H1 (cell line): ENCODE results near the gene AGRN. TPM values are rescaled to one million over a fixed set of nuclear protein-coding genes. Genes with fewer than 3 reads are reported as not detected.
A peak's percentile ranks its signal among the peaks of the same experiment; 100 is the strongest.

ENCODE experiments used
- CTCF ChIA-PET: fragments of 300-600 bp; sonication (Branson Sonifier 250); formaldehyde crosslinking; loops from one replicate; lab custom pipeline; 2021; ENCODE audit not compliant: partially characterized antibody; lab: Charles Lee
- POLR2A ChIA-PET: fragments of 300-600 bp; sonication (Branson Sonifier 250); formaldehyde crosslinking; loops from one replicate; lab custom pipeline; 2021; ENCODE audit warnings: inconsistent platforms; ENCODE audit not compliant: partially characterized antibody; lab: Charles Lee
- DNase-seq, 2 experiments: peaks; one replicate each; pipeline versions ENCODE4 v3.0.0 to v3.0.0-alpha.2; 2010 to 2022; ENCODE audit warnings: low spot score in 2 of 2, low read depth in 1 of 2, mixed read lengths in 1 of 2
- FAIRE-seq: peaks from 2 replicates; lab custom pipeline; 2011; peaks lifted over from hg19 to GRCh38; lab: Jason Lieb, UNC
- H2AFZ ChIP-seq: 2 replicates; pipeline ENCODE4 v1.8.1; 2012; ENCODE audit warnings: low read length, inconsistent platforms
- H2AK5ac ChIP-seq: 2 replicates; pipeline ENCODE4 v1.6.1; 2013; ENCODE audit warnings: low read depth, low read length
- H2BK120ac ChIP-seq: replicated peaks from 2 replicates; pipeline ENCODE3; 2013; ENCODE audit warnings: low read depth, low read length, inconsistent platforms
- H2BK12ac ChIP-seq: 2 replicates; pipeline ENCODE4 v1.6.1; 2013; ENCODE audit warnings: low read depth, low read length
- H2BK15ac ChIP-seq: 2 replicates; pipeline ENCODE4 v1.6.1; 2013; ENCODE audit warnings: low read length
- H2BK20ac ChIP-seq: 2 replicates; pipeline ENCODE4 v1.6.1; 2013; ENCODE audit warnings: low read length
- H2BK5ac ChIP-seq: 2 replicates; pipeline ENCODE4 v1.6.1; 2013; ENCODE audit warnings: low read depth, low read length
- H3K14ac ChIP-seq: 2 replicates; pipeline ENCODE4 v1.6.1; 2013; ENCODE audit warnings: inconsistent platforms; ENCODE audit not compliant: insufficient read length
- H3K18ac ChIP-seq: 2 replicates; pipeline ENCODE4 v1.6.1; 2013; ENCODE audit warnings: low read length; ENCODE audit errors: extremely low read depth
- H3K23ac ChIP-seq: 2 replicates; pipeline ENCODE4 v1.6.1; 2013; ENCODE audit warnings: inconsistent platforms; ENCODE audit not compliant: insufficient read length
- H3K23me2 ChIP-seq: 2 replicates; pipeline ENCODE4 v1.6.1; 2013; ENCODE audit warnings: low read depth, low read length
- H3K27ac ChIP-seq: 2 replicates; pipeline ENCODE4 v1.6.1; 2011; ENCODE audit warnings: low read depth, low read length, inconsistent platforms
- H3K27me3 ChIP-seq, 4 experiments: replicated peaks in 1 of 4; 1 replicate in 1 of 4; 2 replicates in 3 of 4; pipeline versions ENCODE4 v1.6.1 to v1.8.1; 2011 to 2013; ENCODE audit warnings: low read length in 3 of 4, mild to moderate bottlenecking in 3 of 4, inconsistent platforms in 2 of 4, mixed read lengths in 2 of 4, moderate library complexity in 1 of 4; ENCODE audit not compliant: control insufficient read depth in 3 of 4, insufficient read depth in 3 of 4; ENCODE audit errors: extremely low read depth in 1 of 4
- H3K36me3 ChIP-seq, 4 experiments: 2 replicates each; pipeline versions ENCODE4 v1.6.1 to v1.8.1; 2011 to 2013; ENCODE audit warnings: mild to moderate bottlenecking in 4 of 4, low read length in 3 of 4, moderate library complexity in 2 of 4, control low read depth in 1 of 4, inconsistent platforms in 1 of 4; ENCODE audit not compliant: insufficient read depth in 4 of 4, control insufficient read depth in 2 of 4
- H3K4ac ChIP-seq: replicated peaks from 2 replicates; pipeline ENCODE3; 2013; ENCODE audit warnings: low read length, low read depth, mixed read lengths, inconsistent platforms; ENCODE audit not compliant: insufficient read length
- H3K4me1 ChIP-seq, 4 experiments: replicated peaks in 1 of 4; 1 replicate in 1 of 4; 2 replicates in 3 of 4; pipeline versions ENCODE4 v1.6.1 to v1.8.1; 2011 to 2013; ENCODE audit warnings: low read length in 3 of 4, inconsistent platforms in 2 of 4, mixed read lengths in 1 of 4; ENCODE audit not compliant: insufficient read depth in 4 of 4, control insufficient read depth in 3 of 4
- H3K4me2 ChIP-seq, 2 experiments: 2 replicates each; pipeline versions ENCODE4 v1.6.1 to v1.8.1; 2011 to 2013; ENCODE audit warnings: low read depth in 2 of 2, low read length in 2 of 2, control low read depth in 1 of 2, inconsistent platforms in 1 of 2, mild to moderate bottlenecking in 1 of 2; ENCODE audit not compliant: insufficient read depth in 1 of 2
- H3K4me3 ChIP-seq, 4 experiments: fragments of 200-600, 300-600 bp in 1 of 4; sonication (generic), shearing (Covaris generic), sonication (Bioruptor Twin) in 1 of 4; 2 replicates each; pipeline versions ENCODE4 v1.5.1 to v1.8.1; 2011 to 2016; ENCODE audit warnings: low read length in 4 of 4, low read depth in 3 of 4, control low read depth in 2 of 4, inconsistent platforms in 2 of 4, mild to moderate bottlenecking in 2 of 4, mixed read lengths in 1 of 4, moderate library complexity in 1 of 4; ENCODE audit not compliant: insufficient read depth in 2 of 4; ENCODE audit errors: extremely low read depth in 1 of 4
- H3K56ac ChIP-seq: replicated peaks from 2 replicates; pipeline ENCODE3; 2013; ENCODE audit warnings: low read depth, mild to moderate bottlenecking, mixed read lengths, low read length, inconsistent platforms; ENCODE audit not compliant: insufficient read length
- H3K79me1 ChIP-seq: 2 replicates; pipeline ENCODE4 v1.6.1; 2013; ENCODE audit warnings: low read depth, low read length, control low read depth
- H3K79me2 ChIP-seq, 2 experiments: 2 replicates each; pipeline versions ENCODE4 v1.6.1 to v1.8.1; 2012 to 2013; ENCODE audit warnings: low read length in 2 of 2, mild to moderate bottlenecking in 2 of 2, inconsistent platforms in 1 of 2; ENCODE audit not compliant: insufficient read depth in 2 of 2, control insufficient read depth in 1 of 2
- H3K9ac ChIP-seq, 4 experiments: replicated peaks in 1 of 4; 1 replicate in 1 of 4; 2 replicates in 3 of 4; pipeline versions ENCODE4 v1.6.1 to v1.8.1; 2011 to 2013; ENCODE audit warnings: low read depth in 3 of 4, low read length in 3 of 4, control low read depth in 2 of 4, mild to moderate bottlenecking in 2 of 4, moderate library complexity in 2 of 4, inconsistent platforms in 1 of 4; ENCODE audit errors: extremely low read depth in 1 of 4
- H3K9me3 ChIP-seq, 2 experiments: 2 replicates each; pipeline versions ENCODE4 v1.6.1 to v1.8.1; 2012 to 2013; ENCODE audit warnings: mild to moderate bottlenecking in 2 of 2, moderate library complexity in 2 of 2, control low read depth in 1 of 2, inconsistent platforms in 1 of 2, low read depth in 1 of 2, low read length in 1 of 2, mixed read lengths in 1 of 2; ENCODE audit not compliant: insufficient read depth in 2 of 2
- H4K20me1 ChIP-seq, 2 experiments: replicated peaks in 1 of 2; 2 replicates each; pipeline versions ENCODE3 to v1.8.1; 2011 to 2013; ENCODE audit warnings: inconsistent platforms in 2 of 2, low read length in 2 of 2, mild to moderate bottlenecking in 1 of 2; ENCODE audit not compliant: insufficient read depth in 2 of 2, control insufficient read depth in 1 of 2
- H4K5ac ChIP-seq: 2 replicates; pipeline ENCODE4 v1.6.1; 2013; ENCODE audit warnings: low read length, low read depth, mixed read lengths, inconsistent platforms; ENCODE audit not compliant: insufficient read length
- H4K8ac ChIP-seq: 2 replicates; pipeline ENCODE4 v1.8.0; 2013; ENCODE audit warnings: mild to moderate bottlenecking, moderate library complexity, low read length, inconsistent platforms; ENCODE audit not compliant: insufficient read depth; ENCODE audit errors: extremely low read depth
- H4K91ac ChIP-seq: replicated peaks from 2 replicates; pipeline ENCODE3; 2013; ENCODE audit warnings: low read length, mixed read lengths, inconsistent platforms; ENCODE audit not compliant: insufficient read length
- ASH2L ChIP-seq: fragments of 200-600, 300-600 bp; sonication (generic); IDR thresholded peaks from one replicate; pipeline ENCODE4 v1.7.1; 2017; ENCODE audit warnings: low read length
- KDM1A ChIP-seq: fragments of 200-600, 300-600 bp; sonication (generic); IDR thresholded peaks from 2 replicates; pipeline ENCODE4 v1.7.1; 2016; ENCODE audit warnings: mild to moderate bottlenecking, low read length, borderline replicate concordance
- MAFK ChIP-seq: IDR thresholded peaks from 2 replicates; pipeline ENCODE4 v1.6.1; 2012; ENCODE audit warnings: low read depth, mild to moderate bottlenecking, improper control_type of control experiment, low read length
- PHF8 ChIP-seq: fragments of 200-600 bp; sonication (generic); conservative IDR thresholded peaks from 2 replicates; pipeline ENCODE4 v1.7.1; 2012; ENCODE audit warnings: low read depth, mild to moderate bottlenecking, inconsistent platforms, low read length, moderate library complexity
- RXRA ChIP-seq: IDR thresholded peaks from 2 replicates; pipeline ENCODE4 v1.6.1; 2011; ENCODE audit warnings: low read depth, mild to moderate bottlenecking, low read length, moderate library complexity; ENCODE audit not compliant: insufficient read depth
- SIRT6 ChIP-seq: IDR thresholded peaks from one replicate; pipeline ENCODE4 v1.7.1; 2012; ENCODE audit warnings: low read length, inconsistent platforms
- SP1 ChIP-seq: IDR thresholded peaks from 2 replicates; pipeline ENCODE4 v1.6.1; 2011; ENCODE audit warnings: low read depth, low read length
- SP2 ChIP-seq: IDR thresholded peaks from 2 replicates; pipeline ENCODE4 v1.6.1; 2012; ENCODE audit warnings: mild to moderate bottlenecking, low read length, inconsistent platforms
- WGBS, 2 experiments: shearing (Covaris generic) in 1 of 2; methylation state at CpG; one replicate each; pipeline versions ENCODE4 v1.1.6 to v1.1.7; 2013 to 2015; ENCODE audit warnings: low lambda C conversion rate in 2 of 2, mixed read lengths in 2 of 2, inconsistent platforms in 1 of 2, low coverage in 1 of 2, missing lambda C conversion rate in 1 of 2; ENCODE audit not compliant: insufficient replicate concordance in 2 of 2, insufficient coverage in 1 of 2, insufficient read length in 1 of 2; ENCODE audit errors: extremely low coverage in 1 of 2, missing lambda C conversion rate in 1 of 2; 5-methylcytosine and 5-hydroxymethylcytosine counted together
- polyA plus RNA-seq, 7 experiments: library from polyadenylated mRNA; depleted of rRNA in 3 of 7; stranded (reverse) in 5 of 7; unstranded in 2 of 7; fragments of >200 nt in 5 of 7; fragments of 200-250 nt in 2 of 7; gene quantifications; 1 replicate in 5 of 7; 2 replicates in 1 of 7; 4 replicates in 1 of 7; pipeline versions ENCODE4 v1.2.1 to v1.2.3, GENCODE V29; 2011 to 2013; ENCODE audit warnings: missing spikeins in 2 of 7, mixed read lengths in 2 of 7
- total RNA-seq: library from RNA; stranded (reverse); fragmentation: NEBNext Ultra II Directional; extraction: Animal tissue kit (Norgen Biotek cat#: 25700); gene quantifications from 2 replicates; pipeline ENCODE4 v1.2.1, GENCODE V29; 2021

AGRN gene
- total and polyA plus RNA-seq, 2 of the 8 experiments (the other 6 are each of a cell fraction or from before 2014, with no cell fraction given) = 52.3 to 155 TPM

DNA sequence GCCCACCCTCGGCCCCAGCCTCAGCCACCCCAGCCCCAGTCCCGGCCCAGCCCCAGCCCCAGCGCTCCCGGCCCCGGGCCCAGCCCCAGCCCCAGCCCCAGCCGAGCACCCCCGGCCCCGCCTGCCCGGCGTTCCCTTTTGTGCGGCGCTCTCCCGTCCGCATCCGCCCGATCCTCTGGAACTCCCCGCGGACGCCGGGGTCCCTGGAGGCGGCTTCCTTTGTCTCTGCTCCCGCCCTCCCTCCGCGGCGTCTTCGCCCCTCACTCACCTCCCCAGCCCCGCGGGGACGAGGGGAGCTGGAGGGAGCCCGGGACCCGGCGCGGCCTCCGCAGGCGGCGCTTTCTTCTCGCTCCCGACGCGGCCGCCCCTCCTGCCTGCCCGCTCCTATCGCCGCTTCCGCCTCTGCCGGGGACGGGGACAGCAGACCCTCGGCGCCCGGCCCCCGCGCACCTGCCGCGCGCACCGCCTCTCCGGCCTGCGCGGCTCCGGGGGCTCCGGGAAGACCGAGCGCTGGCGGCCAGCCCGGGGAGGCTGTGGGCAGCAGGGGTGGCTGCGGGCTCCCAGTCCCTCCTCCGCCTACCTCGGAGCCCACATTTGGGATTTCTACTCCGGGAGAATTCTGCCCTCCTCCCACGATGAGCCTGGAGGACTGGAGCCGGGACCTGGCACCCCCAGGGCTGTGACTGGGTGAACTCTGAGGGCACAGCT, 14.0 kb downstream of the AGRN start:
- Histone ChIP-seq H2BK15ac (no peak overlapping the region), H3K56ac (no peak overlapping the region), H3K23me2 (peaks cover 8% of the 10 kb centered on the region), H2BK20ac (no peak overlapping the region), H4K20me1 (peaks cover 38 to 55% of the 10 kb centered on the region in 2 experiments), H2AFZ (no peak overlapping the region), H3K79me2 (no peaks in the 10 kb centered on the region), H2BK120ac (no peak overlapping the region), H3K36me3 (peaks cover 0 to 7% (median 0%) of the 10 kb centered on the region in 4 experiments; a peak in 2 of 8 replicates), H3K79me1 (peaks cover 4% of the 10 kb centered on the region), H4K91ac (no peak overlapping the region), H3K18ac (no peak overlapping the region; the same call in 1 of the 2 replicates), H3K4me2 (peak overlapping the region; percentile 49 to 88; a peak in 3 of 4 replicates), H3K23ac (no peak overlapping the region), H4K5ac (no peak overlapping the region), H2BK5ac (no peak overlapping the region), H3K27ac (no peak overlapping the region), H3K27me3 (peaks cover 0 to 25% (median 20%) of the 10 kb centered on the region in 4 experiments; a peak in 5 of 7 replicates), H3K14ac (no peak overlapping the region), H3K4ac (no peak overlapping the region), H4K8ac (peak overlapping the region; percentile 25; the same call in 1 of the 2 replicates), H3K9me3 (no peaks in the 10 kb centered on the region), H3K4me1 (peaks cover 0 to 23% (median 11%) of the 10 kb centered on the region in 4 experiments; a peak in 6 of 7 replicates), H3K4me3 (peak overlapping the region; percentile 36 to 67 (median 38)), H3K9ac (peak overlapping the region in 2 of 4 experiments; percentile 22 to 67; a peak in 3 of 7 replicates), H2AK5ac (no peak overlapping the region), H2BK12ac (no peak overlapping the region)
- no peak for FAIRE-seq
- WGBS, 2 experiments = 2% methylated on average over 22 of the region's 71 CpGs; no CpG with 5 or more reads in 1 of the 2 experiments
- ChIA-PET CTCF (interaction anchor here (0.5 to 4.5 kb wide), 10 partner anchors 10 to 246 kb away, joined by 3 to 60 read pairs (median 4); partner anchors contain the start of genes ISG15 and PERM1), POLR2A (interaction anchor here (0.7 to 10.9 kb wide), 15 partner anchors 10 to 147 kb away, joined by 3 to 245 read pairs (median 4); partner anchors contain the start of genes AGRN, HES4 and ISG15)
- TF ChIP-seq SP2 (no peak), KDM1A (no peak), MAFK (no peak), PHF8 (0 out of 2 replicates have a peak, but pooled peaks have one; percentile 9), RXRA (no peak), ASH2L (peak; percentile 30), SP1 (no peak), SIRT6 (no peak)
- DNase-seq = no peak
